HCT116 (cell line): ENCODE data around the gene CRB1.

ENCODE experiments used
- CEBPB ChIP-seq: IDR thresholded peaks from 2 replicates; pipeline ENCODE4 v1.6.1; 2012; ENCODE audit warnings: low read depth
- CTCF ChIP-seq, 3 experiments: fragments of 200-600 bp in 1 of 3; sonication (generic) in 1 of 3; IDR thresholded peaks in 2 of 3; conservative IDR thresholded peaks in 1 of 3; 2 replicates each; pipeline ENCODE4 v1.5.1; 2012 to 2017; ENCODE audit warnings: low read depth in 2 of 3, low read length in 2 of 3, antibody characterized with exemption in 1 of 3, borderline replicate concordance in 1 of 3, control low read depth in 1 of 3, mild to moderate bottlenecking in 1 of 3, mixed read lengths in 1 of 3, mixed run types in 1 of 3, moderate library complexity in 1 of 3; ENCODE audit not compliant: insufficient read depth in 1 of 3
- EZH2phosphoT487 ChIP-seq: fragments of 200-600 bp; IDR thresholded peaks from 2 replicates; pipeline ENCODE4 v1.6.1; 2018; ENCODE audit warnings: antibody characterized with exemption, borderline replicate concordance
- POLR2A ChIP-seq: IDR thresholded peaks from 2 replicates; pipeline ENCODE4 v1.7.0; 2011; ENCODE audit warnings: borderline replicate concordance; ENCODE audit not compliant: insufficient read depth, insufficient read length; ENCODE audit errors: extremely low read depth
- POLR2AphosphoS5 ChIP-seq: IDR thresholded peaks from 2 replicates; pipeline ENCODE4 v1.6.1; 2011; ENCODE audit warnings: mild to moderate bottlenecking, low read depth, low read length, moderate library complexity
- RAD21 ChIP-seq: IDR thresholded peaks from 2 replicates; pipeline ENCODE4 v1.6.1; 2012; ENCODE audit warnings: low read depth, mild to moderate bottlenecking
- SIN3A ChIP-seq: IDR thresholded peaks from 2 replicates; pipeline ENCODE4 v1.6.1; 2012; ENCODE audit warnings: low read depth
- YY1 ChIP-seq: IDR thresholded peaks from 2 replicates; pipeline ENCODE4 v1.6.1; 2011; ENCODE audit warnings: low read length, low read depth, moderate library complexity, mild to moderate bottlenecking; ENCODE audit not compliant: insufficient replicate concordance; ENCODE audit errors: extremely low read depth
- ZFX ChIP-seq: fragments of 450-650 bp; IDR thresholded peaks from 2 replicates; pipeline ENCODE4 v1.6.1; 2017
- TF ChIP-seq, protein P1 (sequence below): IDR thresholded peaks from 2 replicates; pipeline ENCODE4 v1.6.1; 2012; ENCODE audit warnings: low read depth
- TF ChIP-seq, protein P2 (sequence below): IDR thresholded peaks from 2 replicates; pipeline ENCODE4 v1.6.1; 2012

DNA sequence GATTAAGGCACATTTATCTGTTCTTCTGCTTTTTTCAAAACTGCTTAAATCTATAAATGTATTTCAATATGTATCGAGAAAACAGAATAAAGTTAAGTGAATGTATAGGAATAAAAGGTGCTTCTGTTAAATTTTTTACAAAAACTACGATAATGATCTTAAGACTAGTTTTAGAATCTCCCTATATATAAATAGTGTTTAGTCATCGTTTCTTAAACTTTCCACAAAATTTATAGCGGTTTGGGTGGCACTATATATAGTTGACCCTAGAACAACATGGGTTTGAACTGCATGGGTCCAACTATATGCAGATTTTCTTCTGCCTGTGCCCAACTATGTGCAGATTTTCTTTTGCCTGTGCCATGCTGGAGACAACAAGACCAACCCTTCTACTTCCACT is 125.7 kb downstream of the CRB1 start:
- no peak for TF ChIP-seq CTCF (IDR thresholded peaks at IDR 0.05 in 2 of 3, conservative IDR thresholded peaks at IDR 0.05 in 1 of 3; ENCODE audit: borderline replicate concordance in 1 of 3, insufficient read depth in 1 of 3, low read depth in 2 of 3, low read length in 2 of 3)
- no peak for TF ChIP-seq POLR2A
- no peak for TF ChIP-seq RAD21
- no peak for TF ChIP-seq SIN3A
- TF ChIP-seq, protein P1, sequence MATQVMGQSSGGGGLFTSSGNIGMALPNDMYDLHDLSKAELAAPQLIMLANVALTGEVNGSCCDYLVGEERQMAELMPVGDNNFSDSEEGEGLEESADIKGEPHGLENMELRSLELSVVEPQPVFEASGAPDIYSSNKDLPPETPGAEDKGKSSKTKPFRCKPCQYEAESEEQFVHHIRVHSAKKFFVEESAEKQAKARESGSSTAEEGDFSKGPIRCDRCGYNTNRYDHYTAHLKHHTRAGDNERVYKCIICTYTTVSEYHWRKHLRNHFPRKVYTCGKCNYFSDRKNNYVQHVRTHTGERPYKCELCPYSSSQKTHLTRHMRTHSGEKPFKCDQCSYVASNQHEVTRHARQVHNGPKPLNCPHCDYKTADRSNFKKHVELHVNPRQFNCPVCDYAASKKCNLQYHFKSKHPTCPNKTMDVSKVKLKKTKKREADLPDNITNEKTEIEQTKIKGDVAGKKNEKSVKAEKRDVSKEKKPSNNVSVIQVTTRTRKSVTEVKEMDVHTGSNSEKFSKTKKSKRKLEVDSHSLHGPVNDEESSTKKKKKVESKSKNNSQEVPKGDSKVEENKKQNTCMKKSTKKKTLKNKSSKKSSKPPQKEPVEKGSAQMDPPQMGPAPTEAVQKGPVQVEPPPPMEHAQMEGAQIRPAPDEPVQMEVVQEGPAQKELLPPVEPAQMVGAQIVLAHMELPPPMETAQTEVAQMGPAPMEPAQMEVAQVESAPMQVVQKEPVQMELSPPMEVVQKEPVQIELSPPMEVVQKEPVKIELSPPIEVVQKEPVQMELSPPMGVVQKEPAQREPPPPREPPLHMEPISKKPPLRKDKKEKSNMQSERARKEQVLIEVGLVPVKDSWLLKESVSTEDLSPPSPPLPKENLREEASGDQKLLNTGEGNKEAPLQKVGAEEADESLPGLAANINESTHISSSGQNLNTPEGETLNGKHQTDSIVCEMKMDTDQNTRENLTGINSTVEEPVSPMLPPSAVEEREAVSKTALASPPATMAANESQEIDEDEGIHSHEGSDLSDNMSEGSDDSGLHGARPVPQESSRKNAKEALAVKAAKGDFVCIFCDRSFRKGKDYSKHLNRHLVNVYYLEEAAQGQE = no peak
- TF ChIP-seq ZFX = no peak
- TF ChIP-seq, protein P2, sequence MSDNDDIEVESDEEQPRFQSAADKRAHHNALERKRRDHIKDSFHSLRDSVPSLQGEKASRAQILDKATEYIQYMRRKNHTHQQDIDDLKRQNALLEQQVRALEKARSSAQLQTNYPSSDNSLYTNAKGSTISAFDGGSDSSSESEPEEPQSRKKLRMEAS = no peak
- TF ChIP-seq POLR2AphosphoS5 = no peak
- TF ChIP-seq EZH2phosphoT487 = no peak
- TF ChIP-seq YY1 = no peak
- TF ChIP-seq CEBPB = no peak
